ENCODE data around the gene HTRA3.
A peak's percentile ranks its signal among the peaks of the same experiment; 100 is the strongest.
"Not testable (repeated sequence)": the region's sequence is repeated elsewhere in the genome, so short reads cannot be mapped to it uniquely, and the experiment has no call there.

The HTRA3 gene

GRCh38 chr4:8342651-8343261 is 73.2 kb downstream of the HTRA3 start:
- DNase-seq (ENCODE audit: low read depth in 2 of 2), result no peak

- DNase-seq (ENCODE audit: low read depth in 2 of 2), result no peak
Measured at GRCh38 chr4:8343262-8343966, 73.9 kb downstream of the HTRA3 start.

DNA sequence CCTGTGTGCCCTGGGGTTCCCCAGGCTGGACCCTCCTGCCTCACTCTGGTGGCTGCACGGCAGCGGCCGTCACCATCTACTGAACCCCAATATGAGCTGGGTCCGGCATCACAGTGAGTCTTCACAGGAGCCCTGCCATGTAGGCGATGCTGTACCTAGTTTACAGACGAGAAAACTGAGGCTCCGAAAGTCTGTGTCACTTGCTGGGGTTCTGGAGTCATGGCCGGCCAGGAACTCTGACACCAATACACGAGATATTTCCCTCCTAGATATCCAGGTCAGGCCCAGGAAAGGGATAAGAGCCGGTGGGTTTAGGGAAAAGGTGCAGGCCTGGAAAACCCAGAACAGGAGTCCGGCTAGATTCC is 74.4 kb downstream of the HTRA3 start:
- DNase-seq (ENCODE audit: low read depth in 2 of 2), result no peak

DNA sequence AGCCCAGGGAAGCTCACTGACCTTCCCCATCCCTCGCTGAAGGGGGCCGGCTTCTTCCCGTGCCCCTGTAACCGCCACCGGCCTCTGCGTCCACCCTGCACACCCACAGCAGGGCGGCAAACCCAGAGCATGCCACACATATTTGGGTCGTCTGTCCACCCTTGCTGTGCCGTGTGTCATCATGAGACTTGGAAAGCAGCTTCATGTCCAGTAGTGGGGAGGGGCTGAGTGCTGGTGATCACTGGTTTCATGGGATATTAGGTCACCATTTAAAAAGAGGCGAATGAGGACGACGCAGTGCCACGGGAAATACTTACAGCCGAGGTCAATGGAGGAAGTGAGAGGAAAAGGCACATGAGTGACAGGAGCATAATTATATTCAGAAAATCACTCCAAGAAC is 74.8 kb downstream of the HTRA3 start:
- no peak for DNase-seq (ENCODE audit: low read depth in 2 of 2)

GRCh38 chr4:8345053-8345945 is 75.7 kb downstream of the HTRA3 start:
- DNase-seq (ENCODE audit: low read depth in 2 of 2), result no peak

DNA sequence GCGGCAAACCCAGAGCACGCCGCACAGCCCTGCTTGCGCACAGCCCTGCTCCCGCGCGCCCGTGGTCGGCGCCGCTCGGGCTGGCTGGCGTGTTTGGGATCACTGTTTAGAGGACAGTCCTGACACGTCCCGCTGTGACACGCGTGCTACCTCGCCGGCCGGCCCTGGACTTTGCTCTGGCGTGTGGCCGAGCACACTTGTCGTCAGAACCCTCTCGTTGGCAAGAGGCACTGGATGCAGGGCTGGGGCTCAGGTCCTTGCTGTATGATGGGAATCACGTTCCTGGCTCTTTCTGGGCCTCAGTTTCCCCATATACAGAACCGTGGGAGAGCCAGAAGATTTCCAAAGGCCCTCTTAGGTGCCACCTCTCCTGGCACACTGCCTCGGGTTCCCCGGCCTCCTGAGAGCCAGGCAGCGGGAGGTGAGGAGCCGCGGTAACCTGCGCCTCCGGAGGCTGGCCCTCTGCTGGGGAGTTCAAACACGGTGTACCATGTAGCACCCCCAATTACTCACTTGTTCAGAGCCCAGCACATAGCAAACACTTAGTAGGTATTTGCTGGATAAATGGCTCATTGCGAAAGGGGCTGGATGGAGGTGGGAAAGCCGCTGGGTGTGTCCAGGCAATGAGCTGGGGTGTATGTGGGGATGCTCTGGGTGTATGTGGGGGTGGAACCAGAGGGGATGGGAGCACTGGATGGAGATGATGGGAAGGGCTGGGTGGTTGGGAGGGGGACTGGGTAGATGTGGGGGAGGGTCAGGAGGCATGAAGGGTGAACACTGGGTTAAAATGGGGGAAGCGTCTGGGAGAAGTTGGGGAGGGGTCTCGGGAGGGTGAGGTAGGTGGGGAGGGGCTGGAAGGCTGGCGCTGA is 76.6 kb downstream of the HTRA3 start:
- DNase-seq (ENCODE audit: low read depth in 2 of 2), result no peak

GRCh38 chr4:8346838-8347605 is 77.5 kb downstream of the HTRA3 start:
- DNase-seq (ENCODE audit: low read depth in 2 of 2), result no peak

GRCh38 chr4:8347660-8348059 is 78.1 kb downstream of the HTRA3 start:
- no peak for DNase-seq (ENCODE audit: low read depth in 2 of 2)

DNA sequence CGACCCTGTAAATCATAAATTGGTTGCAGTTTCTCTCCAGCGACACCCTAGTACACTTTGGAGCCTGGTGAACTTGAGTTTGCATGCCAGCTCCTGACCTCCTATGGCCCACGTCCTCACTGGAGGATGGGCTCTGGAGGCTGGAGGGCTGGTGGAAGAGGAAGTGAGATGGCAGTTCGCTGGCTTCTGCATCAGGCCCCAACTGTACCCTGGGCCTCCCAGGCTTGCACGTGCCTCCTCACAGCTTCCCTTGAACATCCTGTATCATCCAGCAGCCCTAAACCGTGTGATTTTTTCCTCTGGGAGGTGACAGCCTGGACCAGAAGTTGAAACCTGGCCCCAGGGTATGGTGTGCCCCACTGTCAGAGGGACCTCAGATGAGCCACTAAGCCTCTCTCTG is 78.5 kb downstream of the HTRA3 start:
- no peak for DNase-seq (ENCODE audit: low read depth in 2 of 2)

- DNase-seq (ENCODE audit: low read depth in 2 of 2), result not testable (repeated sequence)
Measured at GRCh38 chr4:8349236-8349635, 79.7 kb downstream of the HTRA3 start.

GRCh38 chr4:8349664-8350236 is 80.2 kb downstream of the HTRA3 start:
- DNase-seq (ENCODE audit: low read depth in 2 of 2), result no peak

DNA sequence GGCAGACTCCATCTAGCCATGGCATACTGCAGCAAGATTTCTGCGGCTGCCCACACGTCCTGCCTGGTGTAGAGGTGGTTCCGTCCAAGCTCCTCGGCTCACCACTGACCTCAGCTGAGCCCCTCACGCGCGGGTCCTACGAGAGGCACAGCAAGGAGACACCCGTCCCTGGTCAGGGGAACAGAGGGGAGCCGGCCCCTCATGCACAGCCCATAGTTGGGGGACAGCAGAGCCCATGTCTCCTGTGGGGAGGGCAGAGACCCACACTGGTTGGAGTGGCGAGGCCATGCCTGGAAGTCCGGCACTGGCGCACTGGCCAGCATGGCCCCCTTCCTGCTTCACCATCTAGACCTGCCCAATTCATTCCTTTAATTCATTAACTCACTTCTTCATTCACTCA is 80.8 kb downstream of the HTRA3 start:
- DNase-seq (ENCODE audit: low read depth in 2 of 2), result no peak

DNA sequence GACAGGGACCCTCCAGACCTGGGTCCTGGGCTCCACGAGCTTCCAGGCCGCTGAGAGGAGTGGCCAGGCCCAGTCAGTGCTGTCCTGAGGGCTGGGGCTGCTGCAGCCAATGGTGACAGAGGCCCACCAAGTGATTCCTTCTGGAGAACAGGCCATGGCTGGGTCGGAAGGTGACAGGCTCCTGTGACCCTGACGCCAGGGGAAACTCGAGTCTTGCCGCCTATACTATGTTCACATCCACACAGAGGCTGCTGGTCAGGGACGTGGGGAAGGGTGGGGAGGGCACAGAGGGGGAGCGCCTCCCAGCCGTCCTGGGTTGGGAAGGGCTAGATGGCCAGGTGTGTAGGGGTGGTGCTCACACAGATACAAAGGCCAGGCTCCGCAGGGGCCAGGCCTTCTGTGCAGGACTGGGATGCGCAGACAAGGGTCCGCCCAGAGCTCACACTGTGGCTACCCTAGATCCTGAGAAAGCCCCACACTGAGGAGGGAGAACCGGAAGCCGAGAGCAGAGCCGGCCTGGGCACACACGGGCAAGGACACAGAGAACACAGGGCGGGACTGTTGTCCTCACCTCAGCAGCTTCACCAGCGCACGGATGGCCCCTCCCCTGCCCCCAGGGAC is 81.4 kb downstream of the HTRA3 start:
- no peak for DNase-seq (ENCODE audit: low read depth in 2 of 2)

DNA sequence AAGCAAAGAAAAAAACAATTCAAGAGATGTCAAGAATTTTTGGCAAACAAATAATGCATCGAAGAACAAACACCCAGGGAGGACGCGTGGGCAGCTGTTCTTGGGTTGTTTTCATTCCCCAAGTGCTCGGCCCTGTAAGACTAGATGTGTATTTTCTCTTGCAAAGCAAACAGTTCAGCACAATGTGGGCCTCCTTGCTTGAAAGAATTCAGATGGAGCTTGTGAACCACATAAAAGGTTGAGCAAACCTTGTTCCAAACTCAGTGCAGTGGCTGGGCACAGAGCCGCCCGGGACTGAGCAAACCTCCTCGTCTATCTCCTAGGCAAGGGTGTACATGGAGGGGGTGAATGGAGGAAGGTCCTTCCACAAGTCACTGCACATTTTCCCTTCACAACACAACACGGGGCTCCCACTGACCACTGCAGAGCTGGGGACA is 82.4 kb downstream of the HTRA3 start:
- DNase-seq (ENCODE audit: low read depth in 2 of 2), result no peak

- no peak for DNase-seq (ENCODE audit: low read depth in 2 of 2)
Measured at GRCh38 chr4:8352368-8353157, 83.0 kb downstream of the HTRA3 start.

- no peak for DNase-seq (ENCODE audit: low read depth in 2 of 2)
Measured at GRCh38 chr4:8353158-8353669, 83.7 kb downstream of the HTRA3 start.

DNA sequence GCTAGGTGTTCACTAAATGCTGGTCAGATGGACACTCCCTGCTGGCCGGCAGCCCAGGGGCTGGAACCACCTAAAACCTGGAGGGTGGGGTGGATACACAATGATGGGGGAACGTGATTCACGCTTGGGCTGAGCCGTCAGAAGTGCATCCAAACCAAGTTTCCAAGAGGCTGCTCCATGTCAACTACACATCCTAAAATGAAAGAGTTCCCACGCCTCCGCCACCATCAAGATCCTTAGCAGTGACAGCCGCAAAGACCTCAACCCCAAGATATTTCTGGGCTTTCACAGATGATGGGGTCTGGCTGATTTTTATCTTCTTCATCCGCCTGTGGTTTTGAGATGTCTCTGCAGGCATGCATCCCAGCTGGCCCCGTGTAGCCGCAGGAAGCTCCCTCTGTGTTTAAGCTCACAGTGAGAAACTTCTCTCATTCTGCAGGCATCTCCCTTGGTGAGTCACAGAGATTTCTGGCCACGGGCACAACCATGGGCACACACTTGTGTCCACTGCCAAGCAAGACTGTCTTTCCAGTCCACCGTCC is 84.4 kb downstream of the HTRA3 start:
- DNase-seq (ENCODE audit: low read depth in 2 of 2), result peak in 1 of 2 experiments; percentile 20

GRCh38 chr4:8355306-8355705 is 85.8 kb downstream of the HTRA3 start:
- DNase-seq (ENCODE audit: low read depth in 2 of 2), result no peak
